ENCODE data around the gene SMG5.

The SMG5 gene

DNA sequence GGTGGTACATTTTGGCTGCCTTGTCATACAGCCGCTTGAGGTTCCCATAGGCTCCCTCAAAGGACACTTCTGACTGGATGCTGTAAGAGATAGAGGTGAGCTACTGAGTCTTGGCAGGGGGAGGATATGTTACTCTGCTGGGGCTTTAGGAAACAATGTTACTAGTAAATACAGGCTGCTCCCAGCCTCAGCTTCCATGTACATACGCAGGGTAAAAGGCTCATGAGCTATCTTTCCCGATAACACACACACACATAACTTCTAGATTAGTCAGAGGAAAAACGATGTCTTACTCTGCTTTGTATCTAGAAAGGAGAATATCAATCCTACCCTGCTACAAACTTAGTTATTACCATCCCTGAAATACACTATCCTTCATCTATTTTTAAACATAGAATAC lies 14.3 kb downstream of the SMG5 start:
- Histone ChIP-seq H3K4me1 (ENCODE audit: control insufficient read depth, insufficient read depth, low read length) (no peaks in the 10 kb centered on the region), H3K4me3 (ENCODE audit: low read depth, low read length) (no peak overlapping the region), H3K9me3 (ENCODE audit: control insufficient read depth, insufficient read depth, low read depth, low read length) (no peaks in the 10 kb centered on the region), H3K36me3 (ENCODE audit: control insufficient read depth in 2 of 2, insufficient read depth in 1 of 2, low read length in 2 of 2) (peaks cover 75 to 95% of the 10 kb centered on the region in 2 experiments), H3K27ac (ENCODE audit: extremely low read depth, low read depth, low read length) (no peak overlapping the region)
- TF ChIP-seq OVOL3 (tag by site-specific recombination; IDR thresholded peaks at IDR 0.05), result no peak
- TF ChIP-seq, protein P1, sequence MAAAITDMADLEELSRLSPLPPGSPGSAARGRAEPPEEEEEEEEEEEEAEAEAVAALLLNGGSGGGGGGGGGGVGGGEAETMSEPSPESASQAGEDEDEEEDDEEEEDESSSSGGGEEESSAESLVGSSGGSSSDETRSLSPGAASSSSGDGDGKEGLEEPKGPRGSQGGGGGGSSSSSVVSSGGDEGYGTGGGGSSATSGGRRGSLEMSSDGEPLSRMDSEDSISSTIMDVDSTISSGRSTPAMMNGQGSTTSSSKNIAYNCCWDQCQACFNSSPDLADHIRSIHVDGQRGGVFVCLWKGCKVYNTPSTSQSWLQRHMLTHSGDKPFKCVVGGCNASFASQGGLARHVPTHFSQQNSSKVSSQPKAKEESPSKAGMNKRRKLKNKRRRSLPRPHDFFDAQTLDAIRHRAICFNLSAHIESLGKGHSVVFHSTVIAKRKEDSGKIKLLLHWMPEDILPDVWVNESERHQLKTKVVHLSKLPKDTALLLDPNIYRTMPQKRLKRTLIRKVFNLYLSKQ (tag by site-specific recombination; IDR thresholded peaks at IDR 0.05; ENCODE audit: borderline replicate concordance), result no peak
- no peak for TF ChIP-seq SCRT1 (tag by site-specific recombination; IDR thresholded peaks at IDR 0.05; ENCODE audit: borderline replicate concordance)
- TF ChIP-seq, protein P2, sequence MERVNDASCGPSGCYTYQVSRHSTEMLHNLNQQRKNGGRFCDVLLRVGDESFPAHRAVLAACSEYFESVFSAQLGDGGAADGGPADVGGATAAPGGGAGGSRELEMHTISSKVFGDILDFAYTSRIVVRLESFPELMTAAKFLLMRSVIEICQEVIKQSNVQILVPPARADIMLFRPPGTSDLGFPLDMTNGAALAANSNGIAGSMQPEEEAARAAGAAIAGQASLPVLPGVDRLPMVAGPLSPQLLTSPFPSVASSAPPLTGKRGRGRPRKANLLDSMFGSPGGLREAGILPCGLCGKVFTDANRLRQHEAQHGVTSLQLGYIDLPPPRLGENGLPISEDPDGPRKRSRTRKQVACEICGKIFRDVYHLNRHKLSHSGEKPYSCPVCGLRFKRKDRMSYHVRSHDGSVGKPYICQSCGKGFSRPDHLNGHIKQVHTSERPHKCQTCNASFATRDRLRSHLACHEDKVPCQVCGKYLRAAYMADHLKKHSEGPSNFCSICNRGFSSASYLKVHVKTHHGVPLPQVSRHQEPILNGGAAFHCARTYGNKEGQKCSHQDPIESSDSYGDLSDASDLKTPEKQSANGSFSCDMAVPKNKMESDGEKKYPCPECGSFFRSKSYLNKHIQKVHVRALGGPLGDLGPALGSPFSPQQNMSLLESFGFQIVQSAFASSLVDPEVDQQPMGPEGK (tag by site-specific recombination; IDR thresholded peaks at IDR 0.05), result no peak
- TF ChIP-seq ZNF843 (tag by site-specific recombination; IDR thresholded peaks at IDR 0.05), result no peak
- TF ChIP-seq ZBTB48 (tag by site-specific recombination; IDR thresholded peaks at IDR 0.05), result no peak
- no peak for TF ChIP-seq ZNF112 (tag by site-specific recombination; IDR thresholded peaks at IDR 0.05)
- no peak for TF ChIP-seq ZNF571 (tag by site-specific recombination; IDR thresholded peaks at IDR 0.05)
- TF ChIP-seq ZNF510 (tag by site-specific recombination; IDR thresholded peaks at IDR 0.05; ENCODE audit: insufficient replicate concordance), result no peak
- CTCF ChIA-PET, result interaction anchor here (0.7 to 1.0 kb wide), 3 partner anchors 9 to 123 kb away, joined by 3 read pairs; no protein-coding TSS in a partner anchor
- POLR2A ChIA-PET, result interaction anchor here (1.2 kb wide), 1 partner anchor 15 kb away, joined by 4 read pairs; the partner anchor contains the start of gene SMG5

DNA sequence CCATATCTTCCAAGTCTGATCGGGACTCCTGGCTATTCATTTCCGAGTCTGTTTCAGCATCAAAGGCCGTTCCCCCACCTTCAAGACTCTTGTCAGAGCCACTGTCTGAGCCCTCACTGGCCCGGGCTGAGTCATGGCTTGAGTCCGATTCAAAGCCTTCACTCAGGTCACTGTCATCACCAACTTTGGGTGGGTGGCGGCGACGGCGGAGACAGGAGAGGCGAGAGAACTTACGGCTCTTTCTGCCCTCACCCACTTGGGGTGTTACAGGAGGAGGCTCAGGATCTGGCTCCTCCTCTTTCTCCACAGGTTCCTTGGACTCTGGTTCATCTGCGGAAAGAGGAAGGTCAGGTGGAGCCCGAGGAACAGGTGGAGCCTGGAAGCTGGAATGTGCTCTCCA lies 16.6 kb downstream of the SMG5 start:
- Histone ChIP-seq H3K4me1 (ENCODE audit: control insufficient read depth, insufficient read depth, low read length) (no peaks in the 10 kb centered on the region), H3K9me3 (ENCODE audit: control insufficient read depth, insufficient read depth, low read depth, low read length) (no peaks in the 10 kb centered on the region), H3K36me3 (ENCODE audit: control insufficient read depth in 2 of 2, insufficient read depth in 1 of 2, low read length in 2 of 2) (peaks cover 66 to 94% of the 10 kb centered on the region in 2 experiments), H3K27ac (ENCODE audit: extremely low read depth, low read depth, low read length) (no peak overlapping the region), H3K4me3 (ENCODE audit: low read depth, low read length) (no peak overlapping the region)
- TF ChIP-seq, protein P3, sequence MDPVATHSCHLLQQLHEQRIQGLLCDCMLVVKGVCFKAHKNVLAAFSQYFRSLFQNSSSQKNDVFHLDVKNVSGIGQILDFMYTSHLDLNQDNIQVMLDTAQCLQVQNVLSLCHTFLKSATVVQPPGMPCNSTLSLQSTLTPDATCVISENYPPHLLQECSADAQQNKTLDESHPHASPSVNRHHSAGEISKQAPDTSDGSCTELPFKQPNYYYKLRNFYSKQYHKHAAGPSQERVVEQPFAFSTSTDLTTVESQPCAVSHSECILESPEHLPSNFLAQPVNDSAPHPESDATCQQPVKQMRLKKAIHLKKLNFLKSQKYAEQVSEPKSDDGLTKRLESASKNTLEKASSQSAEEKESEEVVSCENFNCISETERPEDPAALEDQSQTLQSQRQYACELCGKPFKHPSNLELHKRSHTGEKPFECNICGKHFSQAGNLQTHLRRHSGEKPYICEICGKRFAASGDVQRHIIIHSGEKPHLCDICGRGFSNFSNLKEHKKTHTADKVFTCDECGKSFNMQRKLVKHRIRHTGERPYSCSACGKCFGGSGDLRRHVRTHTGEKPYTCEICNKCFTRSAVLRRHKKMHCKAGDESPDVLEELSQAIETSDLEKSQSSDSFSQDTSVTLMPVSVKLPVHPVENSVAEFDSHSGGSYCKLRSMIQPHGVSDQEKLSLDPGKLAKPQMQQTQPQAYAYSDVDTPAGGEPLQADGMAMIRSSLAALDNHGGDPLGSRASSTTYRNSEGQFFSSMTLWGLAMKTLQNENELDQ (tag by site-specific recombination; IDR thresholded peaks at IDR 0.05; ENCODE audit: low read depth), result no peak
- 0 out of 2 replicates have a peak, but pooled peaks have one; percentile 13 for TF ChIP-seq SCRT2 (tag by site-specific recombination; IDR thresholded peaks at IDR 0.05)
- CTCF ChIA-PET, result no interaction called here
- POLR2A ChIA-PET, result no interaction called here

DNA sequence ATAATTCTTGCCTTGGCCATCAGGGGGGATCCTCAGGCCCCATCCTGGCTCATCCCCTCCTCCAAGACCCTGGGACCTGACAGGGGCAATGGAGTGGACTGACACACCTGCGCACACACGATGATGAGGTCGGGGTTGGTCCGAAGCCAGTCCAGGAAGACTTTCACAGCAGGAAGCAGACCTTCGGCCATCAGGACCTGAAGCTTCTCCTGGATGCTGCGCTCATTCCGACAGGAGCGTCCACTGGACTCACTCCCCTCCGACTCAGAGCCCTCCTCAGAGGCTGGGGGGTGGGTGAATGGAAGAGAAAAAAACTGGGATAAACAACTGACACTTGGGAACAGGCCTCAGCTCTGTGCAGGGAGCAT lies 19.4 kb downstream of the SMG5 start:
- ChIA-PET POLR2A (interaction anchor here (1.3 kb wide), 1 partner anchor 12 kb away, joined by 3 read pairs; no protein-coding TSS in a partner anchor), CTCF (interaction anchor here (0.8 kb wide), 1 partner anchor 17 kb away, joined by 3 read pairs; no protein-coding TSS in a partner anchor)
- TF ChIP-seq ZNF571 (tag by site-specific recombination; IDR thresholded peaks at IDR 0.05), result no peak
- TF ChIP-seq, protein P4, sequence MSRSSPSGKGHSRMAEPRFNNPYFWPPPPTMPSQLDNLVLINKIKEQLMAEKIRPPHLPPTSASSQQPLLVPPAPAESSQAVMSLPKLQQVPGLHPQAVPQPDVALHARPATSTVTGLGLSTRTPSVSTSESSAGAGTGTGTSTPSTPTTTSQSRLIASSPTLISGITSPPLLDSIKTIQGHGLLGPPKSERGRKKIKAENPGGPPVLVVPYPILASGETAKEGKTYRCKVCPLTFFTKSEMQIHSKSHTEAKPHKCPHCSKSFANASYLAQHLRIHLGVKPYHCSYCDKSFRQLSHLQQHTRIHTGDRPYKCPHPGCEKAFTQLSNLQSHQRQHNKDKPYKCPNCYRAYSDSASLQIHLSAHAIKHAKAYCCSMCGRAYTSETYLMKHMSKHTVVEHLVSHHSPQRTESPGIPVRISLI (tag by site-specific recombination; IDR thresholded peaks at IDR 0.05), result no peak
- TF ChIP-seq ZXDB (tag by site-specific recombination; IDR thresholded peaks at IDR 0.05), result no peak
- no peak for TF ChIP-seq GLI4 (tag by site-specific recombination; IDR thresholded peaks at IDR 0.05)
- no peak for TF ChIP-seq ZNF596 (tag by site-specific recombination; IDR thresholded peaks at IDR 0.05)
- no peak for TF ChIP-seq BCL11A (tag by site-specific recombination; IDR thresholded peaks at IDR 0.05; ENCODE audit: low read depth)
- TF ChIP-seq ZNF404 (tag by site-specific recombination; IDR thresholded peaks at IDR 0.05), result no peak
- TF ChIP-seq ZNF221 (tag by site-specific recombination; IDR thresholded peaks at IDR 0.05; ENCODE audit: borderline replicate concordance), result no peak
- TF ChIP-seq KLF7 (tag by site-specific recombination; IDR thresholded peaks at IDR 0.05; ENCODE audit: borderline replicate concordance), result no peak
- peaks cover 66 to 97% of the 10 kb centered on the region in 2 experiments for H3K36me3 ChIP-seq (ENCODE audit: control insufficient read depth in 2 of 2, insufficient read depth in 1 of 2, low read length in 2 of 2)
- no peak overlapping the region for H3K4me3 ChIP-seq (ENCODE audit: low read depth, low read length)
- H3K9me3 ChIP-seq (ENCODE audit: control insufficient read depth, insufficient read depth, low read depth, low read length), result no peaks in the 10 kb centered on the region
- no peaks in the 10 kb centered on the region for H3K4me1 ChIP-seq (ENCODE audit: control insufficient read depth, insufficient read depth, low read length)
- H3K27ac ChIP-seq (ENCODE audit: extremely low read depth, low read depth, low read length), result no peak overlapping the region

All from HEK293 (cell line).